ENCODE data around the gene KATNAL2.
"Not testable (repeated sequence)": the region's sequence is repeated elsewhere in the genome, so short reads cannot be mapped to it uniquely, and the experiment has no call there.

- not testable (repeated sequence) for TF ChIP-seq CTCF, POLR2A (IDR thresholded peaks at IDR 0.05)
Observed at GRCh38 chr18:47023769-47024465, 106.5 kb downstream of the KATNAL2 start.
